ENCODE data around the gene OTOGL. TPM values are rescaled to one million over a fixed set of nuclear protein-coding genes. Genes with fewer than 3 reads are reported as not detected.

Gene OTOGL
- total RNA-seq: under 1 TPM; 0.10 to 0.66 (median 0.61) TPM
- long read RNA-seq, donor 1: 0 reads
- long read RNA-seq, donor 2: 0 reads

DNA sequence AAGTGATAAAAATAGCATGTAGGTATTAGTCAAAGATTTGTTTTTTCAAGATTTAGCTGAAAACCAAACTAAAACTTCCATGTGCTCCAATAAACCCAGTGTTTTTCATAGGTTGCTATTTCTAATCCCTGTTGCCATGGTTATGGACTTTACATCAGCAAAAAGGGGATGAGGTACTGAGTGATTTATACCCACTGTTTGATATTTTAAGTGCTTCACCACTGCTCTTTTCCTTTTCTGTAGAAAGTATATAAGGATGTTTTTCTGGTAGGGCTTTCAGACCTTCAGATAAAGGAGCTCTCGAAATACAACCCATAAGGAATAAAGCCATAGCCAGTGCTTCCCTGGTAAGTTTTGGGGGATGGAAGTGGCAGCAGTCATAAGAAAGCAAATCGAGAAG lies at the start of gene OTOGL:
Gene OTOGL, plus strand, starts transcription at position 279 of the 400 bp plus-strand sequence. CDS start 109,895 bp downstream, outside the sequence.
- TF ChIP-seq, protein P1, sequence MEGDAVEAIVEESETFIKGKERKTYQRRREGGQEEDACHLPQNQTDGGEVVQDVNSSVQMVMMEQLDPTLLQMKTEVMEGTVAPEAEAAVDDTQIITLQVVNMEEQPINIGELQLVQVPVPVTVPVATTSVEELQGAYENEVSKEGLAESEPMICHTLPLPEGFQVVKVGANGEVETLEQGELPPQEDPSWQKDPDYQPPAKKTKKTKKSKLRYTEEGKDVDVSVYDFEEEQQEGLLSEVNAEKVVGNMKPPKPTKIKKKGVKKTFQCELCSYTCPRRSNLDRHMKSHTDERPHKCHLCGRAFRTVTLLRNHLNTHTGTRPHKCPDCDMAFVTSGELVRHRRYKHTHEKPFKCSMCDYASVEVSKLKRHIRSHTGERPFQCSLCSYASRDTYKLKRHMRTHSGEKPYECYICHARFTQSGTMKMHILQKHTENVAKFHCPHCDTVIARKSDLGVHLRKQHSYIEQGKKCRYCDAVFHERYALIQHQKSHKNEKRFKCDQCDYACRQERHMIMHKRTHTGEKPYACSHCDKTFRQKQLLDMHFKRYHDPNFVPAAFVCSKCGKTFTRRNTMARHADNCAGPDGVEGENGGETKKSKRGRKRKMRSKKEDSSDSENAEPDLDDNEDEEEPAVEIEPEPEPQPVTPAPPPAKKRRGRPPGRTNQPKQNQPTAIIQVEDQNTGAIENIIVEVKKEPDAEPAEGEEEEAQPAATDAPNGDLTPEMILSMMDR (IDR thresholded peaks at IDR 0.05): no peak
- intact Hi-C loops (cut with DNase I, micrococcal nuclease): no loop called here
- ATAC-seq: no peak
- no peak for DNase-seq
- H3K36me3 ChIP-seq (ENCODE audit: low read depth): no peaks in the 10 kb centered on the region
- H3K4me3 ChIP-seq: no peak within 1 kb of the TSS
- no peaks in the 10 kb centered on the region for H3K4me1 ChIP-seq (ENCODE audit: low read depth)
- H3K9me3 ChIP-seq: no peaks in the 10 kb centered on the region

GRCh38 chr12:80050236-80050635 lies 49.1 kb upstream of the OTOGL start:
- no peaks in the 10 kb centered on the region for H3K36me3 ChIP-seq (ENCODE audit: low read depth)
- no peaks in the 10 kb centered on the region for H3K4me1 ChIP-seq (ENCODE audit: low read depth)
- no peaks in the 10 kb centered on the region for H3K9me3 ChIP-seq
- H3K4me3 ChIP-seq: no peak overlapping the region
- intact Hi-C loops (cut with DNase I, micrococcal nuclease): loop anchor here in 1 of 2 donors (10.0 kb wide), 1 partner anchor 115 kb away; the partner anchor contains the start of gene PPP1R12A
- TF ChIP-seq, protein P1 (IDR thresholded peaks at IDR 0.05): no peak
- DNase-seq (no peak), ATAC-seq (no peak)

DNA sequence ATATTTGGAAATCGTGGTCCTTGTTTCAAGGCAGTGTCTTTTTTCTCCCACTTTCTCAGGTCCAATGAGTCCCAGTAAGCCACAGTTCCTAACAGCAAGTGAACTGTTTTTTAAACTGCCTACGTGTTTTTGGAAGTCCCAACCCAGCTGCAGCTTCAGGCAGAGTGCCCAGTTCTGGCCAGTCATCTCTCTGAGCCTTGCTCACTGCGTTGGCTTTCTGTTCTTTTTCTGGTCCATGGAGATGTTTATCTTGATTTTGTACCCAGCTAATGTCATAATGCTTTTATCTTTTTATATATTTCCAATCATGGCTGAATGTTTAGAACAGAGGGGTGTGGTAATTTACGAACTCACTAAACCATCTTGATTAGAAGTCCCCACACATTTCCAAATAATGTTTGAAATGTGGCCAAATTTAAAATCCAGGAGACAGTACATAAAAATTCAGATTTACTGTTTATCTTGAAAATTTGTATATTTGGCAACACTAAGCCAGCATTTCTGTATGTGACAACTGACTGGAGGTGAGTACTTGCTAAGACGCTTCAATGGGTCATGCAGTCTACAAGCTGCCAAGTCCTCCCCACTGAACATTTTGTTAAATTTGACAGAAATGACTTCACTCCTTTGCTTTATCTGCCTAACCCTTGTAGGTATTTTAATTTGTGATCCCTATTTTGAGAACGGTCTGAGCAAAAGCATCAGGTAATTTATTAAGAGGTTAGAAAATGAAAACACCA lies 46.1 kb upstream of the OTOGL start:
- intact Hi-C loops (cut with DNase I, micrococcal nuclease): loop anchor here in 1 of 2 donors (10.0 kb wide), 1 partner anchor 118 kb away; the partner anchor contains the start of gene PPP1R12A

DNA sequence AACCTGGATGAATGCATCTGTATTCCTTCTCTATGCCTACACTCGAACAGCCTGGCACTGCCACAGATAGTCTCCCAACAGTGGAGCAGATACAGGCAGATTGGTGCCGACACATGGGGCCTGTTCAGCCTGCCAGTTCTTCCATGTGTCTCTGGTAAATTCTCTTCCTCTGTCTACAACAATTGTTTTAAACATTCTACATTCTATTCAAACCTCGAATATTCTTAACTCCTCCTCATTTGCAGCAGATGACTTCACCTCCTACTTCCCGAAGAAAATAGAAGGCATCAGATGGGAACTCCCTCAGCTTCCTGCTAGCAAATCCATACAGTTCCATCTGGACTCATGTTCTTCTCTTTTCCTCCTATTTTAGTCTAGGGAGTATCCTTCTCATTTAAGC lies 43.1 kb upstream of the OTOGL start:
- Histone ChIP-seq H3K4me1 (ENCODE audit: low read depth) (no peaks in the 10 kb centered on the region), H3K36me3 (ENCODE audit: low read depth) (no peaks in the 10 kb centered on the region), H3K4me3 (no peak overlapping the region), H3K9me3 (no peaks in the 10 kb centered on the region)
- DNase-seq: no peak
- ATAC-seq: no peak
- intact Hi-C loops (cut with DNase I, micrococcal nuclease): loop anchor here in 1 of 2 donors (10.0 kb wide), 1 partner anchor 121 kb away; the partner anchor contains the start of gene PPP1R12A
- TF ChIP-seq, protein P1 (IDR thresholded peaks at IDR 0.05): no peak

More for the DNA sequence above, 46.1 kb upstream of the OTOGL start:
- DNase-seq (peak; percentile 26 to 53 (median 35)), ATAC-seq (no peak)
- Histone ChIP-seq H3K9me3 (no peaks in the 10 kb centered on the region), H3K4me1 (ENCODE audit: low read depth) (no peaks in the 10 kb centered on the region), H3K4me3 (no peak overlapping the region), H3K36me3 (ENCODE audit: low read depth) (no peaks in the 10 kb centered on the region)
- TF ChIP-seq, protein P1 (IDR thresholded peaks at IDR 0.05): no peak

- TF ChIP-seq, protein P1 (IDR thresholded peaks at IDR 0.05): no peak
- intact Hi-C loops (cut with DNase I, micrococcal nuclease): loop anchor here in 1 of 2 donors (10.0 kb wide), 1 partner anchor 122 kb away; the partner anchor contains the start of gene PPP1R12A
- ATAC-seq: no peak
- DNase-seq: no peak
- H3K36me3 ChIP-seq (ENCODE audit: low read depth): no peaks in the 10 kb centered on the region
- H3K9me3 ChIP-seq: no peaks in the 10 kb centered on the region
- no peaks in the 10 kb centered on the region for H3K4me1 ChIP-seq (ENCODE audit: low read depth)
- H3K4me3 ChIP-seq: no peak overlapping the region
These were observed 42.5 kb upstream of the OTOGL start for GRCh38 chr12:80056845-80057244.

Data from mucosa of descending colon (tissue), 3 donors.